Karpas-422 (cell line): ENCODE data around the gene ENHO. TPM values are rescaled to one million over a fixed set of nuclear protein-coding genes. Genes with fewer than 3 reads are reported as not detected.

Source experiments
- DNase-seq: peaks from one replicate; pipeline ENCODE4 v3.0.0-alpha.2; 2015
- H2AFZ ChIP-seq: fragments of 200-600 bp; sonication (generic); 2 replicates; pipeline ENCODE4 v1.6.1; 2014; ENCODE audit warnings: antibody characterized with exemption, low read length, mixed read lengths
- H3K27ac ChIP-seq: fragments of 200-600 bp; sonication (generic); 2 replicates; pipeline ENCODE4 v1.5.1; 2014; ENCODE audit warnings: mild to moderate bottlenecking, low read length, moderate library complexity
- H3K27me3 ChIP-seq: fragments of 200-600 bp; sonication (generic); 2 replicates; pipeline ENCODE4 v1.6.1; 2014; ENCODE audit warnings: low read length, mixed read lengths
- H3K36me3 ChIP-seq: fragments of 200-600 bp; sonication (generic); 2 replicates; pipeline ENCODE4 v1.6.1; 2014; ENCODE audit warnings: low read length, mixed read lengths; ENCODE audit not compliant: insufficient read depth
- H3K4me1 ChIP-seq: fragments of 200-600 bp; sonication (generic); 2 replicates; pipeline ENCODE4 v1.6.1; 2014; ENCODE audit warnings: mild to moderate bottlenecking, low read length, mixed read lengths
- H3K4me2 ChIP-seq: fragments of 200-600 bp; sonication (generic); 2 replicates; pipeline ENCODE4 v1.6.1; 2014; ENCODE audit warnings: low read length, low read depth, mild to moderate bottlenecking; ENCODE audit not compliant: poor library complexity, severe bottlenecking
- H3K4me3 ChIP-seq: fragments of 200-600 bp; sonication (generic); 2 replicates; pipeline ENCODE4 v1.5.1; 2014; ENCODE audit warnings: mild to moderate bottlenecking, antibody characterized with exemption, low read length, mixed read lengths
- H3K79me2 ChIP-seq: fragments of 200-600 bp; sonication (generic); 2 replicates; pipeline ENCODE4 v1.6.1; 2014; ENCODE audit warnings: mild to moderate bottlenecking, low read length, mixed read lengths
- H3K9ac ChIP-seq: fragments of 200-600 bp; sonication (generic); 2 replicates; pipeline ENCODE4 v1.6.0; 2014; ENCODE audit warnings: low read length
- H3K9me2 ChIP-seq: fragments of 200-600 bp; sonication (generic), shearing (Covaris generic); replicated peaks from 2 replicates; pipeline ENCODE4 v1.6.0; 2014; ENCODE audit warnings: mild to moderate bottlenecking, low read length, moderate library complexity; ENCODE audit not compliant: insufficient read depth
- H3K9me3 ChIP-seq: fragments of 300-700, 200-600 bp; sonication (generic); 2 replicates; pipeline ENCODE4 v1.6.1; 2014; ENCODE audit warnings: low read length, mixed read lengths
- H4K20me1 ChIP-seq: fragments of 200-600 bp; sonication (generic); 2 replicates; pipeline ENCODE4 v1.6.1; 2014; ENCODE audit warnings: mild to moderate bottlenecking, antibody characterized with exemption, low read length, low read depth; ENCODE audit not compliant: insufficient read depth
- total RNA-seq: library from RNA; depleted of rRNA; stranded (reverse); fragments of >200 nt; shearing (Covaris generic); gene quantifications from 2 replicates; pipeline ENCODE4 v1.2.3, GENCODE V29; 2014; ENCODE audit warnings: low replicate concordance

ENHO gene
- total RNA-seq, 1 experiment from 2014 or later = 16.0 TPM

- no peaks in the 10 kb centered on the region for H3K9me3 ChIP-seq
- no peak overlapping the region for H3K4me3 ChIP-seq
- H3K9me2 ChIP-seq = no peaks in the 10 kb centered on the region
- H4K20me1 ChIP-seq = no peaks in the 10 kb centered on the region
- DNase-seq = no peak
- H3K36me3 ChIP-seq = no peaks in the 10 kb centered on the region
- H3K27ac ChIP-seq = no peak overlapping the region
- no peaks in the 10 kb centered on the region for H3K27me3 ChIP-seq
- no peaks in the 10 kb centered on the region for H3K79me2 ChIP-seq
- H3K4me2 ChIP-seq = no peak overlapping the region
- no peaks in the 10 kb centered on the region for H3K4me1 ChIP-seq
- no peak overlapping the region for H2AFZ ChIP-seq
- H3K9ac ChIP-seq = no peak overlapping the region
These were observed 31.6 kb upstream of the ENHO start for GRCh38 chr9:34554211-34555001.

- Histone ChIP-seq H3K4me3 (no peak overlapping the region), H2AFZ (no peak overlapping the region), H4K20me1 (no peaks in the 10 kb centered on the region), H3K4me1 (no peaks in the 10 kb centered on the region), H3K9ac (no peak overlapping the region), H3K36me3 (no peaks in the 10 kb centered on the region), H3K79me2 (no peaks in the 10 kb centered on the region), H3K9me3 (no peaks in the 10 kb centered on the region), H3K27me3 (no peaks in the 10 kb centered on the region), H3K27ac (no peak overlapping the region), H3K4me2 (no peak overlapping the region), H3K9me2 (no peaks in the 10 kb centered on the region)
- DNase-seq = no peak
These were observed 30.8 kb upstream of the ENHO start for GRCh38 chr9:34553511-34554021.

- Histone ChIP-seq H3K9ac (no peak overlapping the region), H4K20me1 (no peaks in the 10 kb centered on the region), H3K4me3 (no peak overlapping the region), H3K4me2 (no peak overlapping the region), H3K4me1 (no peaks in the 10 kb centered on the region), H3K36me3 (no peaks in the 10 kb centered on the region), H3K9me2 (no peaks in the 10 kb centered on the region), H3K27me3 (no peaks in the 10 kb centered on the region), H2AFZ (no peak overlapping the region), H3K9me3 (no peaks in the 10 kb centered on the region), H3K79me2 (no peaks in the 10 kb centered on the region), H3K27ac (no peak overlapping the region)
- DNase-seq = no peak
These were observed 30.2 kb upstream of the ENHO start for GRCh38 chr9:34552986-34553385.

GRCh38 chr9:34552606-34552981 lies 29.8 kb upstream of the ENHO start:
- Histone ChIP-seq H3K4me3 (no peak overlapping the region), H3K27me3 (no peaks in the 10 kb centered on the region)

GRCh38 chr9:34551751-34552605 lies 29.2 kb upstream of the ENHO start:
- no peaks in the 10 kb centered on the region for H3K9me3 ChIP-seq
- H3K27me3 ChIP-seq = no peaks in the 10 kb centered on the region
- H3K36me3 ChIP-seq = no peaks in the 10 kb centered on the region
- no peaks in the 10 kb centered on the region for H3K79me2 ChIP-seq
- no peak overlapping the region for H3K4me2 ChIP-seq
- H3K9ac ChIP-seq = no peak overlapping the region
- H3K27ac ChIP-seq = no peak overlapping the region
- no peaks in the 10 kb centered on the region for H3K9me2 ChIP-seq
- H4K20me1 ChIP-seq = no peaks in the 10 kb centered on the region
- no peak for DNase-seq
- no peak overlapping the region for H3K4me3 ChIP-seq
- no peak overlapping the region for H2AFZ ChIP-seq
- no peaks in the 10 kb centered on the region for H3K4me1 ChIP-seq

More at GRCh38 chr9:34552606-34552981, 29.8 kb upstream of the ENHO start:
- Histone ChIP-seq H4K20me1 (no peaks in the 10 kb centered on the region), H3K9me3 (no peaks in the 10 kb centered on the region), H3K79me2 (no peaks in the 10 kb centered on the region), H3K9me2 (no peaks in the 10 kb centered on the region), H3K4me1 (no peaks in the 10 kb centered on the region), H2AFZ (no peak overlapping the region), H3K4me2 (no peak overlapping the region), H3K9ac (no peak overlapping the region), H3K36me3 (no peaks in the 10 kb centered on the region), H3K27ac (no peak overlapping the region)
- DNase-seq = no peak

- H4K20me1 ChIP-seq = no peaks in the 10 kb centered on the region
- no peaks in the 10 kb centered on the region for H3K4me1 ChIP-seq
- no peak overlapping the region for H3K4me3 ChIP-seq
- H3K27me3 ChIP-seq = no peaks in the 10 kb centered on the region
- H3K27ac ChIP-seq = no peak overlapping the region
- H3K4me2 ChIP-seq = no peak overlapping the region
- no peaks in the 10 kb centered on the region for H3K9me3 ChIP-seq
- DNase-seq = no peak
- H3K79me2 ChIP-seq = no peaks in the 10 kb centered on the region
- H2AFZ ChIP-seq = no peak overlapping the region
- no peaks in the 10 kb centered on the region for H3K9me2 ChIP-seq
- H3K36me3 ChIP-seq = no peaks in the 10 kb centered on the region
- H3K9ac ChIP-seq = no peak overlapping the region
These were observed 28.0 kb upstream of the ENHO start for GRCh38 chr9:34550681-34551270.

GRCh38 chr9:34550016-34550680 lies 27.4 kb upstream of the ENHO start:
- Histone ChIP-seq H3K4me1 (no peaks in the 10 kb centered on the region), H3K27me3 (no peaks in the 10 kb centered on the region), H4K20me1 (no peaks in the 10 kb centered on the region), H3K9ac (no peak overlapping the region), H3K36me3 (no peaks in the 10 kb centered on the region), H3K4me2 (no peak overlapping the region), H3K4me3 (no peak overlapping the region), H2AFZ (no peak overlapping the region), H3K79me2 (no peaks in the 10 kb centered on the region), H3K9me2 (no peaks in the 10 kb centered on the region), H3K27ac (no peak overlapping the region), H3K9me3 (no peaks in the 10 kb centered on the region)
- no peak for DNase-seq

- no peaks in the 10 kb centered on the region for H3K4me1 ChIP-seq
- no peaks in the 10 kb centered on the region for H3K27me3 ChIP-seq
- no peaks in the 10 kb centered on the region for H4K20me1 ChIP-seq
- no peak for DNase-seq
- H3K4me2 ChIP-seq = no peak overlapping the region
- H3K36me3 ChIP-seq = no peaks in the 10 kb centered on the region
- no peak overlapping the region for H3K9ac ChIP-seq
- no peak overlapping the region for H3K27ac ChIP-seq
- H3K9me3 ChIP-seq = no peaks in the 10 kb centered on the region
- H3K9me2 ChIP-seq = no peaks in the 10 kb centered on the region
- no peaks in the 10 kb centered on the region for H3K79me2 ChIP-seq
- no peak overlapping the region for H2AFZ ChIP-seq
- H3K4me3 ChIP-seq = no peak overlapping the region
These were observed 26.6 kb upstream of the ENHO start for GRCh38 chr9:34549407-34549732.
